ENCODE results near the gene SLC2A6. TPM values are rescaled to one million over a fixed set of nuclear protein-coding genes. Genes with fewer than 3 reads are reported as not detected.

SLC2A6 gene
- polyA plus RNA-seq, 1 donor (not counting 4 experiments of a cell fraction or from before 2014, with no cell fraction given), result 15.9 TPM

- H3K27ac ChIP-seq (ENCODE audit: control insufficient read depth, insufficient read depth, low read length), result no peak overlapping the region
- no peak for FAIRE-seq
- H3K79me2 ChIP-seq (ENCODE audit: control insufficient read depth, insufficient read depth, low read length), result peaks cover 15% of the 10 kb centered on the region
- H3K36me3 ChIP-seq (ENCODE audit: control insufficient read depth in 2 of 2, extremely low read depth in 1 of 2, insufficient read depth in 2 of 2, low read length in 2 of 2), result peaks cover 21 to 40% of the 10 kb centered on the region in 2 experiments
- H3K9me1 ChIP-seq (ENCODE audit: control insufficient read depth, extremely low read depth, insufficient read depth, low read length), result no peaks in the 10 kb centered on the region
- TF ChIP-seq EZH2 (IDR thresholded peaks at IDR 0.05; ENCODE audit: low read length) (no peak), CTCF (optimal IDR thresholded peaks at IDR 0.05 in 1 of 3, IDR thresholded peaks at IDR 0.05 in 1 of 3, conservative IDR thresholded peaks at IDR 0.05 in 1 of 3; ENCODE audit: extremely low read depth in 1 of 3, insufficient read depth in 2 of 3, low read length in 3 of 3) (no peak)
- dilution Hi-C loops (cut with MboI; ENCODE audit: extremely low pct_ligation_motif_present, low sequenced_read_pairs), result no loop called here
- no peak for DNase-seq (ENCODE audit: low read depth, low spot score)
- no peak overlapping the region for H3K9ac ChIP-seq (ENCODE audit: control insufficient read depth, extremely low read depth, insufficient read depth, low read length)
- H3K27me3 ChIP-seq (ENCODE audit: control insufficient read depth, extremely low read depth, insufficient read depth, low read length), result no peaks in the 10 kb centered on the region
- peaks cover 3% of the 10 kb centered on the region for H4K20me1 ChIP-seq (ENCODE audit: control insufficient read depth, extremely low read depth, insufficient read depth, low read length)
- peaks cover 7% of the 10 kb centered on the region for H3K4me1 ChIP-seq (ENCODE audit: control insufficient read depth, extremely low read depth, insufficient read depth, low read length)
- no peak overlapping the region for H3K4me2 ChIP-seq (ENCODE audit: control insufficient read depth, extremely low read depth, insufficient read depth, low read depth, low read length)
- H3K9me3 ChIP-seq (ENCODE audit: control insufficient read depth, low read depth, low read length), result no peaks in the 10 kb centered on the region
- no peak overlapping the region for H3K4me3 ChIP-seq (ENCODE audit: control insufficient read depth in 2 of 3, extremely low read depth in 1 of 3, insufficient read depth in 2 of 3, low read depth in 1 of 3, low read length in 3 of 3)
- no peak overlapping the region for H2AFZ ChIP-seq (ENCODE audit: control insufficient read depth, low read length)
Observed at GRCh38 chr9:133472753-133473378, 6.0 kb downstream of the SLC2A6 start.

GRCh38 chr9:133472277-133472645, 6.6 kb downstream of the SLC2A6 start:
- DNase-seq (ENCODE audit: low read depth, low spot score), result no peak
- Histone ChIP-seq H3K9ac (ENCODE audit: control insufficient read depth, extremely low read depth, insufficient read depth, low read length) (no peak overlapping the region), H4K20me1 (ENCODE audit: control insufficient read depth, extremely low read depth, insufficient read depth, low read length) (peaks cover 3% of the 10 kb centered on the region), H3K9me3 (ENCODE audit: control insufficient read depth, low read depth, low read length) (no peaks in the 10 kb centered on the region), H3K27me3 (ENCODE audit: control insufficient read depth, extremely low read depth, insufficient read depth, low read length) (no peaks in the 10 kb centered on the region), H3K36me3 (ENCODE audit: control insufficient read depth in 2 of 2, extremely low read depth in 1 of 2, insufficient read depth in 2 of 2, low read length in 2 of 2) (peaks cover 21 to 40% of the 10 kb centered on the region in 2 experiments), H3K9me1 (ENCODE audit: control insufficient read depth, extremely low read depth, insufficient read depth, low read length) (no peaks in the 10 kb centered on the region), H3K4me3 (ENCODE audit: control insufficient read depth in 2 of 3, extremely low read depth in 1 of 3, insufficient read depth in 2 of 3, low read depth in 1 of 3, low read length in 3 of 3) (no peak overlapping the region), H3K27ac (ENCODE audit: control insufficient read depth, insufficient read depth, low read length) (no peak overlapping the region), H3K4me2 (ENCODE audit: control insufficient read depth, extremely low read depth, insufficient read depth, low read depth, low read length) (no peak overlapping the region), H3K79me2 (ENCODE audit: control insufficient read depth, insufficient read depth, low read length) (peaks cover 9% of the 10 kb centered on the region), H2AFZ (ENCODE audit: control insufficient read depth, low read length) (no peak overlapping the region), H3K4me1 (ENCODE audit: control insufficient read depth, extremely low read depth, insufficient read depth, low read length) (peaks cover under 1% of the 10 kb centered on the region)
- FAIRE-seq, result no peak
- dilution Hi-C loops (cut with MboI; ENCODE audit: extremely low pct_ligation_motif_present, low sequenced_read_pairs), result no loop called here
- TF ChIP-seq CTCF (optimal IDR thresholded peaks at IDR 0.05 in 1 of 3, IDR thresholded peaks at IDR 0.05 in 1 of 3, conservative IDR thresholded peaks at IDR 0.05 in 1 of 3; ENCODE audit: extremely low read depth in 1 of 3, insufficient read depth in 2 of 3, low read length in 3 of 3), result no peak
- TF ChIP-seq EZH2 (IDR thresholded peaks at IDR 0.05; ENCODE audit: low read length), result no peak

All from keratinocyte (primary cell).